K562 (cell line): Measurements from ENCODE around the gene CDHR2. TPM values are rescaled to one million over a fixed set of nuclear protein-coding genes. Genes with fewer than 3 reads are reported as not detected.
A peak's percentile ranks its signal among the peaks of the same experiment; 100 is the strongest.

ENCODE experiments used
- ATAC-seq: fragments of 200-7000 bp; cut with Tn5 transposase; 3 replicates; pipeline ENCODE4 v1.9.1; 2020; ENCODE audit warnings: moderate library complexity
- BruUV-seq: library from RNA; stranded (reverse); fragments of 400-500 nt; replicated peaks from 2 replicates; lab custom pipeline; 2021; lab: Mats Ljungman, UMichigan
- CTCF ChIA-PET: fragments of 300-600 bp; formaldehyde crosslinking; extraction: SDS; loops from one replicate; lab custom pipeline; 2021; ENCODE audit warnings: low intra/inter-chr PET ratio; lab: Yijun Ruan, JAX
- POLR2A ChIA-PET: fragments of 300-600, 350-650 bp; sonication (Branson Sonifier 250); formaldehyde crosslinking; extraction: SDS; loops from one replicate; lab custom pipeline; 2021; ENCODE audit warnings: antibody characterized with exemption, inconsistent platforms; lab: Yijun Ruan, JAX
- DNase-seq, 4 experiments: peaks; one replicate each; pipeline versions ENCODE4 v3.0.0 to v3.0.0-alpha.2; 2011 to 2018; ENCODE audit warnings: low spot score in 3 of 4, mixed read lengths in 3 of 4; ENCODE audit errors: extremely low read depth in 1 of 4
- FAIRE-seq: peaks from 2 replicates; lab custom pipeline; 2011; peaks lifted over from hg19 to GRCh38; lab: Jason Lieb, UNC
- H2AFZ ChIP-seq: 2 replicates; pipeline ENCODE4 v1.6.0; 2011; ENCODE audit warnings: low read depth, low read length, control low read depth, inconsistent platforms
- H3K27ac ChIP-seq: fragments of 200-600 bp; 3 replicates; pipeline ENCODE4 v1.8.0; 2011; ENCODE audit warnings: low read depth, mild to moderate bottlenecking, control low read depth, inconsistent platforms, low read length, moderate library complexity, mixed read lengths; ENCODE audit errors: extremely low read depth
- H3K27me3 ChIP-seq, 2 experiments: fragments of 300-600 bp in 1 of 2; 2 replicates in 1 of 2; 3 replicates in 1 of 2; pipeline versions ENCODE4 v1.6.0 to v1.8.0; 2011; ENCODE audit warnings: inconsistent platforms in 2 of 2, low read length in 2 of 2, mild to moderate bottlenecking in 1 of 2, mixed read lengths in 1 of 2, moderate library complexity in 1 of 2; ENCODE audit not compliant: control insufficient read depth in 2 of 2, insufficient read depth in 2 of 2
- H3K36me3 ChIP-seq: fragments of 300-600 bp; 3 replicates; pipeline ENCODE4 v1.8.0; 2011; ENCODE audit warnings: mild to moderate bottlenecking, low read length, inconsistent platforms; ENCODE audit not compliant: control insufficient read depth, insufficient read depth
- H3K4me1 ChIP-seq, 2 experiments: fragments of 200-600 bp in 1 of 2; replicated peaks in 1 of 2; 2 replicates in 1 of 2; 3 replicates in 1 of 2; pipeline versions ENCODE4 v1.5.1 to v1.8.0; 2011; ENCODE audit warnings: inconsistent platforms in 2 of 2, low read length in 2 of 2, mild to moderate bottlenecking in 1 of 2, mixed read lengths in 1 of 2, moderate library complexity in 1 of 2; ENCODE audit not compliant: control insufficient read depth in 2 of 2, insufficient read depth in 2 of 2
- H3K4me2 ChIP-seq: 2 replicates; pipeline ENCODE4 v1.6.1; 2011; ENCODE audit warnings: low read length, control low read depth, inconsistent platforms, mixed read lengths; ENCODE audit not compliant: insufficient read depth
- H3K4me3 ChIP-seq: fragments of 200-600 bp; sonication (generic), shearing (Covaris generic); 2 replicates; pipeline ENCODE4 v1.5.1; 2016; ENCODE audit warnings: control low read depth, inconsistent platforms
- H3K79me2 ChIP-seq: fragments of 200-600 bp; 3 replicates; pipeline ENCODE4 v1.8.0; 2011; ENCODE audit warnings: low read length, inconsistent platforms; ENCODE audit not compliant: control insufficient read depth, insufficient read depth
- H3K9ac ChIP-seq, 2 experiments: 2 replicates each; pipeline versions ENCODE4 v1.6.0 to v1.6.1; 2011; ENCODE audit warnings: low read depth in 2 of 2, low read length in 2 of 2, control low read depth in 1 of 2, inconsistent platforms in 1 of 2, mild to moderate bottlenecking in 1 of 2, mixed read lengths in 1 of 2; ENCODE audit not compliant: insufficient read depth in 1 of 2
- H3K9me1 ChIP-seq: one replicate; pipeline ENCODE4 v1.6.0; 2011; ENCODE audit warnings: inconsistent platforms, mild to moderate bottlenecking, low read length, moderate library complexity; ENCODE audit not compliant: control insufficient read depth, insufficient read depth
- H3K9me3 ChIP-seq: replicated peaks from 2 replicates; pipeline ENCODE4 v1.5.1; 2011; ENCODE audit warnings: low read depth, low read length, inconsistent platforms; ENCODE audit not compliant: control insufficient read depth, insufficient read depth
- H4K20me1 ChIP-seq: replicated peaks from 2 replicates; pipeline ENCODE4 v1.6.1; 2011; ENCODE audit warnings: low read length, inconsistent platforms, mixed read lengths; ENCODE audit not compliant: control insufficient read depth, insufficient read depth
- BCL6 ChIP-seq: fragments of 250-450 bp; sonication (Bioruptor Pico); IDR thresholded peaks from 2 replicates; pipeline ENCODE4 v1.4.0; 2020
- BHLHE40 ChIP-seq: IDR thresholded peaks from 2 replicates; pipeline ENCODE4 v1.6.1; 2011; ENCODE audit warnings: low read length, improper control_type of control experiment
- HMGN3 ChIP-seq: IDR thresholded peaks from 2 replicates; pipeline ENCODE4 v1.6.1; 2011; ENCODE audit warnings: borderline replicate concordance, low read depth, mild to moderate bottlenecking, mixed read lengths, low read length; ENCODE audit not compliant: insufficient read length; ENCODE audit errors: extremely low read depth
- WGBS: fragments of 100-300 bp; shearing (Covaris generic); methylation state at CpG from one replicate; pipeline ENCODE4 v1.1.6; 2016; ENCODE audit warnings: low coverage, mixed read lengths; ENCODE audit not compliant: insufficient coverage; ENCODE audit errors: missing lambda C conversion rate; 5-methylcytosine and 5-hydroxymethylcytosine counted together
- in situ Hi-C: fragments of 300-500 bp; cut with MboI; formaldehyde crosslinking; loops from 4 replicates; pipeline ENCODE4 v1.15.0; 2018; ENCODE audit warnings: inconsistent platforms, mixed read lengths
- intact Hi-C: fragments of 100-400 bp; cut with micrococcal nuclease; formaldehyde crosslinking; loops from 2 replicates; pipeline ENCODE4 v1.14.2; 2022
- polyA plus RNA-seq, 8 experiments: library from polyadenylated mRNA; depleted of rRNA in 4 of 8; stranded (reverse) in 5 of 8; unstranded in 3 of 8; fragments of >200 nt; fragmentation: Nextera tagmentation in 2 of 8; fragmentation: Illumina TruSeq in 1 of 8; extraction: Ambion mirVana in 2 of 8; extraction: Trizol in 1 of 8; gene quantifications; 2 replicates each; pipeline versions ENCODE4 v1.2.1 to v1.2.3, GENCODE V29; 2011 to 2014; ENCODE audit warnings: inconsistent platforms in 1 of 8, missing spikeins in 1 of 8
- total RNA-seq, 7 experiments: library from RNA; depleted of rRNA in 6 of 7; stranded (reverse); fragments of >200 nt in 6 of 7; fragmentation: Illumina TruSeq in 2 of 7; extraction: Trizol in 2 of 7; gene quantifications; 2 replicates each; pipeline versions ENCODE4 v1.2.1 to v1.2.3, GENCODE V29; 2011 to 2021; ENCODE audit warnings: low replicate concordance in 1 of 7
- TF ChIP-seq, protein P1 (sequence below): fragments of 450-650 bp; IDR thresholded peaks from 2 replicates; pipeline ENCODE4 v1.6.1; 2016; ENCODE audit warnings: mild to moderate bottlenecking, moderate library complexity
- TF ChIP-seq, protein P2 (sequence below): sonication (generic); formaldehyde crosslinking; IDR thresholded peaks from 2 replicates; pipeline ENCODE4 v1.8.0; 2022; ENCODE audit warnings: mild to moderate bottlenecking, missing genetic modification reagents

The CDHR2 gene
- total and polyA plus RNA-seq, 9 of the 15 experiments (the other 6 are each of a cell fraction or from before 2014, with no cell fraction given), result 0.01 to 0.62 (median 0.09) TPM; not detected in 2

DNA sequence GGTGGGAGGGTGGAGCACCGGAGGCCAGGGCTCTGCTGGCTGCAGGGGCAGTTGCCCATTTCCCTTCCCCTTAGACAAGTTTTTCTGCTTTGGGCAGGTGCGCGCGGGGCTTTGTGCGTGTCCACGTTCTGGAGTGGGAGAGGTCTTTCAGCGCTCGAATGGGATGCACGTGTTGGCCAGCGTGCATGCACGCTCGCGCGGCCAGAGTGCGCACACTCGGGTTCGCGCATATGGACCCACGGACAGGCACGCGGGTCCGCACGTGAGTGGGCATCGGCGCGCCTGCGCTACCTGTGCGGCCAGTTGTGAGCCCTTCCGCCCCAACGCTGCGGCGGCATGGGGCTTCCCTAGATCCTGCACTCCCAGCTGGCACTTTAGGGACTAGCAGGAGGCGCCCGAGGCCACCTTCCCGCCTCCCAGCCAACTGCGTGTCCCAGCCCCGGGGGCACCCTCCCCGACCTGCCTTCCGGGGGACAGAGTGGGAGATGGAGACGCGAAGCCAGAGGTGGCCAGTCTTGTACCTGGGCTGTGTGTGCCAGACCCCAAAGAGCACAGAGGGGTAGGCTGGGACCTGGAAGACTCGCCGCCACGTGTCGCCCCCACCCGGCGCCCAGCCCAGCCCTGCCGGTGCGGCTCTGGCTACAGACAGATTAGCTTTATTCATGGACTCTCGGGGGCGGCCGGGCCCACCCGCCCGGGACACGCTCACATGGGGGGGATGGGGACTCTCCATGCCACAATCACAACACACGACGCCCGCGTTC is 70.6 kb downstream of the CDHR2 start:
- no peaks in the 10 kb centered on the region for H3K79me2 ChIP-seq
- ATAC-seq (no peak), DNase-seq (no peak), FAIRE-seq (no peak)
- H3K4me1 ChIP-seq, result peaks cover 8 to 34% of the 10 kb centered on the region in 2 experiments
- peaks cover 3% of the 10 kb centered on the region; the same call in 1 of the 2 replicates for H4K20me1 ChIP-seq
- in situ Hi-C loops, result no loop called here
- no peak overlapping the region for H3K27ac ChIP-seq
- H3K9me1 ChIP-seq, result no peaks in the 10 kb centered on the region
- WGBS, result 26% methylated on average over 31 of the region's 59 CpGs
- H3K4me2 ChIP-seq, result peak overlapping the region; percentile 29
- peaks cover 19 to 56% of the 10 kb centered on the region in 2 experiments for H3K27me3 ChIP-seq
- H2AFZ ChIP-seq, result peak overlapping the region; percentile 67
- intact Hi-C loops, result loop anchor here (1.0 to 5.0 kb wide), 2 partner anchors 45 to 202 kb away; partner anchors contain the start of gene CLTB
- H3K36me3 ChIP-seq, result no peaks in the 10 kb centered on the region
- H3K9me3 ChIP-seq, result no peaks in the 10 kb centered on the region
- ChIA-PET POLR2A (interaction anchor here (0.8 kb wide), 1 partner anchor 18 kb away, joined by 5 read pairs; no protein-coding TSS in a partner anchor), CTCF (interaction anchor here (1.0 to 1.4 kb wide), 2 partner anchors 46 to 48 kb away, joined by 3 to 8 read pairs; no protein-coding TSS in a partner anchor)
- H3K4me3 ChIP-seq, result peak overlapping the region; percentile 24
- H3K9ac ChIP-seq, result peak overlapping the region in 1 of 2 experiments; percentile 71; a peak in 1 of 4 replicates
- BruUV-seq, result no TSS peak
- TF ChIP-seq, protein P1, sequence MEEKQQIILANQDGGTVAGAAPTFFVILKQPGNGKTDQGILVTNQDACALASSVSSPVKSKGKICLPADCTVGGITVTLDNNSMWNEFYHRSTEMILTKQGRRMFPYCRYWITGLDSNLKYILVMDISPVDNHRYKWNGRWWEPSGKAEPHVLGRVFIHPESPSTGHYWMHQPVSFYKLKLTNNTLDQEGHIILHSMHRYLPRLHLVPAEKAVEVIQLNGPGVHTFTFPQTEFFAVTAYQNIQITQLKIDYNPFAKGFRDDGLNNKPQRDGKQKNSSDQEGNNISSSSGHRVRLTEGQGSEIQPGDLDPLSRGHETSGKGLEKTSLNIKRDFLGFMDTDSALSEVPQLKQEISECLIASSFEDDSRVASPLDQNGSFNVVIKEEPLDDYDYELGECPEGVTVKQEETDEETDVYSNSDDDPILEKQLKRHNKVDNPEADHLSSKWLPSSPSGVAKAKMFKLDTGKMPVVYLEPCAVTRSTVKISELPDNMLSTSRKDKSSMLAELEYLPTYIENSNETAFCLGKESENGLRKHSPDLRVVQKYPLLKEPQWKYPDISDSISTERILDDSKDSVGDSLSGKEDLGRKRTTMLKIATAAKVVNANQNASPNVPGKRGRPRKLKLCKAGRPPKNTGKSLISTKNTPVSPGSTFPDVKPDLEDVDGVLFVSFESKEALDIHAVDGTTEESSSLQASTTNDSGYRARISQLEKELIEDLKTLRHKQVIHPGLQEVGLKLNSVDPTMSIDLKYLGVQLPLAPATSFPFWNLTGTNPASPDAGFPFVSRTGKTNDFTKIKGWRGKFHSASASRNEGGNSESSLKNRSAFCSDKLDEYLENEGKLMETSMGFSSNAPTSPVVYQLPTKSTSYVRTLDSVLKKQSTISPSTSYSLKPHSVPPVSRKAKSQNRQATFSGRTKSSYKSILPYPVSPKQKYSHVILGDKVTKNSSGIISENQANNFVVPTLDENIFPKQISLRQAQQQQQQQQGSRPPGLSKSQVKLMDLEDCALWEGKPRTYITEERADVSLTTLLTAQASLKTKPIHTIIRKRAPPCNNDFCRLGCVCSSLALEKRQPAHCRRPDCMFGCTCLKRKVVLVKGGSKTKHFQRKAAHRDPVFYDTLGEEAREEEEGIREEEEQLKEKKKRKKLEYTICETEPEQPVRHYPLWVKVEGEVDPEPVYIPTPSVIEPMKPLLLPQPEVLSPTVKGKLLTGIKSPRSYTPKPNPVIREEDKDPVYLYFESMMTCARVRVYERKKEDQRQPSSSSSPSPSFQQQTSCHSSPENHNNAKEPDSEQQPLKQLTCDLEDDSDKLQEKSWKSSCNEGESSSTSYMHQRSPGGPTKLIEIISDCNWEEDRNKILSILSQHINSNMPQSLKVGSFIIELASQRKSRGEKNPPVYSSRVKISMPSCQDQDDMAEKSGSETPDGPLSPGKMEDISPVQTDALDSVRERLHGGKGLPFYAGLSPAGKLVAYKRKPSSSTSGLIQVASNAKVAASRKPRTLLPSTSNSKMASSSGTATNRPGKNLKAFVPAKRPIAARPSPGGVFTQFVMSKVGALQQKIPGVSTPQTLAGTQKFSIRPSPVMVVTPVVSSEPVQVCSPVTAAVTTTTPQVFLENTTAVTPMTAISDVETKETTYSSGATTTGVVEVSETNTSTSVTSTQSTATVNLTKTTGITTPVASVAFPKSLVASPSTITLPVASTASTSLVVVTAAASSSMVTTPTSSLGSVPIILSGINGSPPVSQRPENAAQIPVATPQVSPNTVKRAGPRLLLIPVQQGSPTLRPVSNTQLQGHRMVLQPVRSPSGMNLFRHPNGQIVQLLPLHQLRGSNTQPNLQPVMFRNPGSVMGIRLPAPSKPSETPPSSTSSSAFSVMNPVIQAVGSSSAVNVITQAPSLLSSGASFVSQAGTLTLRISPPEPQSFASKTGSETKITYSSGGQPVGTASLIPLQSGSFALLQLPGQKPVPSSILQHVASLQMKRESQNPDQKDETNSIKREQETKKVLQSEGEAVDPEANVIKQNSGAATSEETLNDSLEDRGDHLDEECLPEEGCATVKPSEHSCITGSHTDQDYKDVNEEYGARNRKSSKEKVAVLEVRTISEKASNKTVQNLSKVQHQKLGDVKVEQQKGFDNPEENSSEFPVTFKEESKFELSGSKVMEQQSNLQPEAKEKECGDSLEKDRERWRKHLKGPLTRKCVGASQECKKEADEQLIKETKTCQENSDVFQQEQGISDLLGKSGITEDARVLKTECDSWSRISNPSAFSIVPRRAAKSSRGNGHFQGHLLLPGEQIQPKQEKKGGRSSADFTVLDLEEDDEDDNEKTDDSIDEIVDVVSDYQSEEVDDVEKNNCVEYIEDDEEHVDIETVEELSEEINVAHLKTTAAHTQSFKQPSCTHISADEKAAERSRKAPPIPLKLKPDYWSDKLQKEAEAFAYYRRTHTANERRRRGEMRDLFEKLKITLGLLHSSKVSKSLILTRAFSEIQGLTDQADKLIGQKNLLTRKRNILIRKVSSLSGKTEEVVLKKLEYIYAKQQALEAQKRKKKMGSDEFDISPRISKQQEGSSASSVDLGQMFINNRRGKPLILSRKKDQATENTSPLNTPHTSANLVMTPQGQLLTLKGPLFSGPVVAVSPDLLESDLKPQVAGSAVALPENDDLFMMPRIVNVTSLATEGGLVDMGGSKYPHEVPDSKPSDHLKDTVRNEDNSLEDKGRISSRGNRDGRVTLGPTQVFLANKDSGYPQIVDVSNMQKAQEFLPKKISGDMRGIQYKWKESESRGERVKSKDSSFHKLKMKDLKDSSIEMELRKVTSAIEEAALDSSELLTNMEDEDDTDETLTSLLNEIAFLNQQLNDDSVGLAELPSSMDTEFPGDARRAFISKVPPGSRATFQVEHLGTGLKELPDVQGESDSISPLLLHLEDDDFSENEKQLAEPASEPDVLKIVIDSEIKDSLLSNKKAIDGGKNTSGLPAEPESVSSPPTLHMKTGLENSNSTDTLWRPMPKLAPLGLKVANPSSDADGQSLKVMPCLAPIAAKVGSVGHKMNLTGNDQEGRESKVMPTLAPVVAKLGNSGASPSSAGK, result peak; percentile 45
- no peak for TF ChIP-seq BCL6
- TF ChIP-seq HMGN3, result peak; percentile 38
- TF ChIP-seq BHLHE40, result peak; percentile 8; the same call in 1 of the 2 replicates
- TF ChIP-seq, protein P2, sequence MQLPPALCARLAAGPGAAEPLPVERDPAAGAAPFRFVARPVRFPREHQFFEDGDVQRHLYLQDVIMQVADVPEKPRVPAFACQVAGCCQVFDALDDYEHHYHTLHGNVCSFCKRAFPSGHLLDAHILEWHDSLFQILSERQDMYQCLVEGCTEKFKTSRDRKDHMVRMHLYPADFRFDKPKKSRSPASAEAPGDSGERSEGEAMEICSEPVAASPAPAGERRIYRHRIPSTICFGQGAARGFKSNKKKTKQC (CRISPR knock-in tag), result peak; percentile 67; the same call in 1 of the 2 replicates
